GM12865 (cell line): ENCODE data around the gene REXO5.
"Not testable (repeated sequence)": the region's sequence is repeated elsewhere in the genome, so short reads cannot be mapped to it uniquely, and the experiment has no call there.

Experiments used
- DNase-seq: peaks from one replicate; pipeline ENCODE4 v3.0.0; 2010; ENCODE audit warnings: low read depth
- H3K4me3 ChIP-seq: 2 replicates; pipeline ENCODE4 v1.5.1; 2011; ENCODE audit warnings: mild to moderate bottlenecking, low read depth, low read length, control low read depth
- TF ChIP-seq, protein P1 (sequence below): IDR thresholded peaks from 2 replicates; pipeline ENCODE4 v1.5.1; 2011; ENCODE audit warnings: low read length, control low read depth, low read depth, inconsistent platforms; ENCODE audit not compliant: insufficient read depth; ENCODE audit errors: missing control alignments

Gene REXO5

DNA sequence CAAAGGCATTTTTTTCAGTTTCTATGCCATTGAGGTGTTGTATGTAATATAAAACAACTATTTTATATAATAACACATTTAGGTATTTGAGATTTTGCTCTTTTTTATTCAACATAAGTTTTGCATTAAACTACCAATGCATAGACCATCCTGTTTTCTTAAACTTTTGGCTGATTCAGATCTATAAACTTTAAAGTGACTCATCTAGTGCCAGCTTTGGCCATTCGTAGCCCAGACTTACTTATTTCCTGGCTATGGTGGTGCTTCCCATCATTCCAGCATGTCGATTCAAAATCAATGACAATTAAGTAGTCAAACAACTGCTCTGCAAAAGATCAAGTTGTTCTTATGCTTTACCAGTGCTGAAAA lies 3.2 kb upstream of the REXO5 start:
- TF ChIP-seq, protein P1, sequence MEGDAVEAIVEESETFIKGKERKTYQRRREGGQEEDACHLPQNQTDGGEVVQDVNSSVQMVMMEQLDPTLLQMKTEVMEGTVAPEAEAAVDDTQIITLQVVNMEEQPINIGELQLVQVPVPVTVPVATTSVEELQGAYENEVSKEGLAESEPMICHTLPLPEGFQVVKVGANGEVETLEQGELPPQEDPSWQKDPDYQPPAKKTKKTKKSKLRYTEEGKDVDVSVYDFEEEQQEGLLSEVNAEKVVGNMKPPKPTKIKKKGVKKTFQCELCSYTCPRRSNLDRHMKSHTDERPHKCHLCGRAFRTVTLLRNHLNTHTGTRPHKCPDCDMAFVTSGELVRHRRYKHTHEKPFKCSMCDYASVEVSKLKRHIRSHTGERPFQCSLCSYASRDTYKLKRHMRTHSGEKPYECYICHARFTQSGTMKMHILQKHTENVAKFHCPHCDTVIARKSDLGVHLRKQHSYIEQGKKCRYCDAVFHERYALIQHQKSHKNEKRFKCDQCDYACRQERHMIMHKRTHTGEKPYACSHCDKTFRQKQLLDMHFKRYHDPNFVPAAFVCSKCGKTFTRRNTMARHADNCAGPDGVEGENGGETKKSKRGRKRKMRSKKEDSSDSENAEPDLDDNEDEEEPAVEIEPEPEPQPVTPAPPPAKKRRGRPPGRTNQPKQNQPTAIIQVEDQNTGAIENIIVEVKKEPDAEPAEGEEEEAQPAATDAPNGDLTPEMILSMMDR = no peak
- no peak for DNase-seq
- H3K4me3 ChIP-seq = no peak overlapping the region

DNA sequence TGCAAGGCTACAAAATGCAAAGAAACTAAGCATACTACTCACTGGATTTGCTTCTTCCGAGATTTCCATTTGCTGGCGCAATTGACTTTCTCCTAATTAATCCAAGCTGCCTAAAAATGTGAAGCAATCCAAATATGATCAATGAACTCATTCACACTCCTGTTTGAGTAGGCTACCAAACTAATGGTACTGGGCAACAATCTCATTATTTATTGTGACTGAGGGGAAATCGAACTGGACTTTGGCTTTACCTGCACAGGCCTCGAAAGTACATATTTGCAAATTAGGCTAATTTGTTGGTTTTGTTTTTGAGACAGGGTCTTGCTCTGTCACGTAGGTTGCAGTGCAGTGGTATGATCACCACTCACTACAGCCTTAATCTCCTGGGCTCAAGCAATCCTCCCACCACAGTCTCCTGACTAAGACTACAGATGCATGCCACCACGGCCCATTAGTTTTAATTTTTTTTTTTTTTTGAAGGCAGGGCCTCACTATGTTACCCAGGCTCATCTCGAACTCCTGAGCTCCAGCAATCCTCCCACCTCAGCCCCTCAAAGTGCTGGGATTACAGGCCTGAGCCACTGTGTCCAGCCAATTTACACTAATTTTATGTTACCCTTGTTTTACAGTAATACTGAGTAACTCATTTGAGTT lies 2.6 kb upstream of the REXO5 start:
- no peak overlapping the region for H3K4me3 ChIP-seq
- no peak for DNase-seq
- TF ChIP-seq, protein P1 = no peak

DNA sequence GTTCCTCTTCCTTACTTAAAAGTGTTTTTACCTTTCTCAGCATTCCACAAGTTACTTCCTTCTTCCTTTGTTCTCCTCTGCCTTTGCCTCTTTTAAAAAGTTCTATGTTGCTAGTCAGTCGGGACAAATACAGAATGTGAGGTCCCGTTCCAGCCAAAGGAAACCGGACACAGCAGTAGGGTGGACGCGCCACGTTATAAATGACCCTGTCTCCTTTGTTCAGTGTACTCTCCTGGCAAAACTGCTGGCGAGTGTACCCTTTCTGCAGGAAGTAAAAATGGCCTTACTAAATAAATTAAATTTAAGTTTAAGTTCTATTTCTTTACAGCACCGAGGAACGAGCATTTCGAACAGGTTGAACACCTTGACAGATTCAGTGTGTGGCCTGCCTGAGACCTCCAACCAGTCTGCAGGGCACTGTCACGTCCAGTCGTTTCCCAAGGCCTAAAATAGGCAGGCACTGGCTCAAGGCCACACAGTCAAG lies 601 bp upstream of the REXO5 start:
- H3K4me3 ChIP-seq = peak overlapping the region; percentile 77
- not testable (repeated sequence) for DNase-seq

DNA sequence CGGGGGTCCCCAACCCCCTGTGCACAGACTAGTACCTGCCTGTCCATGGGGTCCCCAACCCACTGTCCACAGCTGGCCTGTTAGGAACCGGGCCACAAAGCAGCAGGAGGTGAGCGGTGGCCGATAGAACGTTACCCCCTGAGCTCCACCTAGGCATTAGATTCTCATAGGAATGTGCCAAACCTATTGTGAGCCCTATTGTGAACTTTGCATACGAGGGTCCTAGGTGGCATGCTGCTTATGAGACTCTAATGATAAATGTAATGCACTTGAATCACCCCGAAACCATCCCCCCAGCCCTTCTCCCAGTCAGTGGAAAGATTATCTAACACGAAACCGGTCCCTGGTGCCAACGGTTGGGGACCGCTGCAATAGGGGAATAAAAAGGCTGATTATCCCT lies 1.5 kb downstream of the REXO5 start:
- no peak for DNase-seq
- TF ChIP-seq, protein P1 = no peak
- peak overlapping the region; percentile 77 for H3K4me3 ChIP-seq

DNA sequence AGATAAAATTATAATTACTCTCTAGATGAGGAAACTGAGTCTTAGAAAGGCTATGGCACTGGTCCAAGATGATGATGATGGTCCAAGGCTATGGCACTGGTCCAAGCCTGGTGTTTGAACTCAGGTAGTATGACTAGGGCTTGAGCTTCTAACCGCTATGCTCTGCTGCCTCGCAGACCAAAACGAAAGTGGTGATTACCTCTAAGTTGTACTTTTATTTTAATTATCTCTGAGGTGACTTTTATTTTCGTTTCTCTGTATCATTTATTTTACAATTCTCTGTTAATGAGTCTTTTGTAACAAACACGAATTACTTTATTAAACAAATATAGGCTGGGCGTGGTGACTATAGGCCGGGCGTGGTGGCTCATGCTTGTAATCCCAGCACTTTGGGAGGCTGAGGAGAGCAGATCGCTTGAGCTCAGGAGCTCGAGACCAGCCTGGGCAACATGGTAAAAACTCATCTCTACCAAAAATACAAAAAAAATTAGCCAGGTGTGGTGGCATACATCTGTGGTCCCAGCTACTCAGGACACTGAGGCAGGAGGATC lies 5.6 kb downstream of the REXO5 start:
- no peak overlapping the region for H3K4me3 ChIP-seq
- TF ChIP-seq, protein P1 = no peak
- peak; percentile 9 for DNase-seq

DNA sequence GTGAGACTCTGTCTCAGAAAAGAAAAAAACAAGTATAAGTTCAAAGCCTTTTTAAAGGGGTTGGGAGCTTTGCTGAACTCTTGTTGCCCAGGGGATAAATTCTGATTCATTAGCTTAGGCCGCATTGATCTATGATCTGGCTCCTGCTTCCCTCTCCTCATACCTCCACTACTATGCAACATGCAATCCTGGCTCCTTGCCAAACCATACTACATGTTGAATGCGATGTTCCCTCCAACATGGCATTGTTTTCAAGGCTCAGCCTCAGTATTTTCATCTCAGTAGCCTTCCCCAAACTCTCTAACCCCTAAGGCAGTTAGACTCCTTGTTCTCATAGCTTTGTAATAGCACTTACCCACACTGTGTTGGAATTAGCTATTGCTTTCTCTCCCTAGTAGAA lies 6.2 kb downstream of the REXO5 start:
- DNase-seq = no peak
- TF ChIP-seq, protein P1 = no peak
- H3K4me3 ChIP-seq = no peak overlapping the region

DNA sequence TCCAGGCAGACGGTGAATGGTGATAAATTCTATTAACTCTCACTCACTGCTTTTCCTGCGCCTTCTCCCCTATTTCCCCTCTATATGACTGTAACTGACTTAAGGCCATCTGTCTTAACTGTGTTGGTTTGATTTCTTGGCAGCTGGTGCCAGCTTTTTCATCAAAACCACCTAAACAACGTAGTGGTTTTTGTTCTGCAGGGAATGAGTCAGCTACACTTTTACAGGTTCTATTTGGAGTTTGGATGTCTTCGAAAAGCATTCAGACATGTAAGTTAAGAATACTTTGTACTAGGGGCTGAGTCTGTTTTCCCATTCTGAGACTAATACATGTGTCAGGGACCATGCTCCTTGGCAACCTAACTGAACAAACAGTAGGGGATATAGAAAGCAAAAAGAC lies 8.5 kb downstream of the REXO5 start:
- DNase-seq = peak; percentile 67
- TF ChIP-seq, protein P1 = no peak
- no peak overlapping the region for H3K4me3 ChIP-seq
